ENCODE measurements around the gene ARFGAP2. TPM values are rescaled to one million over a fixed set of nuclear protein-coding genes. Genes with fewer than 3 reads are reported as not detected.

ARFGAP2 gene
- total RNA-seq, 1 experiment from 2014 or later: 100.0 TPM

DNA sequence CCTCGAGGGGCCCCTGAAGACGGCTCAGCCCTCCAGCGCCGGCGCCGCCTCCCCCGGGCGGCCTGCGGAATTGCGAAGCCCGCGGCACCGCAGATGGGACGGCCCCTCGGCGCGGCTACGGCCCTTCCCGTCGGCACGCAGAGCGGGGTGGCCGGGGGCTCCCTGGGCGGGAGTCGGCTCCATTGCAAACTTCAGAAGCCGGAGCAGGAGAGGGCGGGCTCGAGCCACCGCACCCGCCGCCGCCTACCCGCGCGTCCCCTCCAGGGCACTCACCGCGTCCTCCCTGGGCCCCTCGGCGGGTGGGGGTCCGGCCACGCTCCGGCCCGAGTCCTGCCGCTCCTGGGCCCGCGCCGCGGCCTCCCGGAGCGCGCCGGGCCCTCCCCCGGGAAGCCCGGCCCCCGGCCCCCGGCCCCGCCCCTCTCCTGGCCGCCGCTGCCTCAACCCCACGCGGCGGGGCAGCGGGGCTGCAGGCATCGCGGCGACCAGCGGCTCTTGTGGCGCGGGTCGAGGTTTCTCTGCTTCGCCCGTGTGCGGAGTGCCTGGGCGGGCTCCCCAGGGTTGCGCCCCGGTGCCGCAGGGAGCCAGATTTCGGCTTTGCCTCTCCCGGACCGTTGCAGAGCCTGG lies 9.5 kb upstream of the ARFGAP2 start, which contains the start of gene PACSIN3:
PACSIN3 (minus strand) TSS at position 359 of the 624 bp plus-strand sequence. CDS start 3,707 bp downstream, outside the sequence.
- ChIA-PET POLR2A (interaction anchor here (1.0 to 2.4 kb wide), 10 partner anchors 9 to 73 kb away, joined by 3 to 52 read pairs (median 8); partner anchors contain the start of genes ACP2, DDB2 and NR1H3), CTCF (interaction anchor here (0.9 to 4.5 kb wide), 8 partner anchors 7 to 169 kb away, joined by 3 to 31 read pairs (median 10); partner anchors contain the start of genes DDB2 and NR1H3)
- BruUV-seq (replicated peaks): no TSS peak
- no peaks in the 10 kb centered on the region for H3K27me3 ChIP-seq (replicated peaks; ENCODE audit: control insufficient read depth, insufficient read depth, low read length)
- TF ChIP-seq, protein P1, sequence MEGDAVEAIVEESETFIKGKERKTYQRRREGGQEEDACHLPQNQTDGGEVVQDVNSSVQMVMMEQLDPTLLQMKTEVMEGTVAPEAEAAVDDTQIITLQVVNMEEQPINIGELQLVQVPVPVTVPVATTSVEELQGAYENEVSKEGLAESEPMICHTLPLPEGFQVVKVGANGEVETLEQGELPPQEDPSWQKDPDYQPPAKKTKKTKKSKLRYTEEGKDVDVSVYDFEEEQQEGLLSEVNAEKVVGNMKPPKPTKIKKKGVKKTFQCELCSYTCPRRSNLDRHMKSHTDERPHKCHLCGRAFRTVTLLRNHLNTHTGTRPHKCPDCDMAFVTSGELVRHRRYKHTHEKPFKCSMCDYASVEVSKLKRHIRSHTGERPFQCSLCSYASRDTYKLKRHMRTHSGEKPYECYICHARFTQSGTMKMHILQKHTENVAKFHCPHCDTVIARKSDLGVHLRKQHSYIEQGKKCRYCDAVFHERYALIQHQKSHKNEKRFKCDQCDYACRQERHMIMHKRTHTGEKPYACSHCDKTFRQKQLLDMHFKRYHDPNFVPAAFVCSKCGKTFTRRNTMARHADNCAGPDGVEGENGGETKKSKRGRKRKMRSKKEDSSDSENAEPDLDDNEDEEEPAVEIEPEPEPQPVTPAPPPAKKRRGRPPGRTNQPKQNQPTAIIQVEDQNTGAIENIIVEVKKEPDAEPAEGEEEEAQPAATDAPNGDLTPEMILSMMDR (IDR thresholded peaks at IDR 0.05; ENCODE audit: insufficient read depth in 1 of 2, low read depth in 1 of 2, low read length in 1 of 2, severe bottlenecking in 1 of 2, unreplicated experiment in 1 of 2): no peak
- Mint-ChIP-seq H3K4me3 (ENCODE audit: unreplicated experiment) (peak within 1 kb of the TSS; percentile 92), H3K36me3 (ENCODE audit: insufficient read depth, unreplicated experiment) (peaks cover 26% of the 10 kb centered on the region), H3K27me3 (ENCODE audit: insufficient read depth, unreplicated experiment) (no peaks in the 10 kb centered on the region), H3K9me3 (ENCODE audit: unreplicated experiment) (no peaks in the 10 kb centered on the region), H3K4me1 (ENCODE audit: low read depth, unreplicated experiment) (peaks cover 10% of the 10 kb centered on the region), H3K27ac (ENCODE audit: unreplicated experiment) (peak within 1 kb of the TSS; percentile 91)
- H3K9me3 ChIP-seq: no peaks in the 10 kb centered on the region
- H3K4me3 ChIP-seq (ENCODE audit: low read depth, low read length): peak within 1 kb of the TSS; percentile 74
- intact Hi-C loops (cut with micrococcal nuclease; ENCODE audit: unreplicated experiment): no loop called here
- no peaks in the 10 kb centered on the region; the same call in none of the 2 replicates for H3K36me3 ChIP-seq (ENCODE audit: control insufficient read depth, insufficient read depth, low read length)
- DNase-seq: peak; percentile 71 to 79
- peaks cover 35% of the 10 kb centered on the region for H3K4me1 ChIP-seq

DNA sequence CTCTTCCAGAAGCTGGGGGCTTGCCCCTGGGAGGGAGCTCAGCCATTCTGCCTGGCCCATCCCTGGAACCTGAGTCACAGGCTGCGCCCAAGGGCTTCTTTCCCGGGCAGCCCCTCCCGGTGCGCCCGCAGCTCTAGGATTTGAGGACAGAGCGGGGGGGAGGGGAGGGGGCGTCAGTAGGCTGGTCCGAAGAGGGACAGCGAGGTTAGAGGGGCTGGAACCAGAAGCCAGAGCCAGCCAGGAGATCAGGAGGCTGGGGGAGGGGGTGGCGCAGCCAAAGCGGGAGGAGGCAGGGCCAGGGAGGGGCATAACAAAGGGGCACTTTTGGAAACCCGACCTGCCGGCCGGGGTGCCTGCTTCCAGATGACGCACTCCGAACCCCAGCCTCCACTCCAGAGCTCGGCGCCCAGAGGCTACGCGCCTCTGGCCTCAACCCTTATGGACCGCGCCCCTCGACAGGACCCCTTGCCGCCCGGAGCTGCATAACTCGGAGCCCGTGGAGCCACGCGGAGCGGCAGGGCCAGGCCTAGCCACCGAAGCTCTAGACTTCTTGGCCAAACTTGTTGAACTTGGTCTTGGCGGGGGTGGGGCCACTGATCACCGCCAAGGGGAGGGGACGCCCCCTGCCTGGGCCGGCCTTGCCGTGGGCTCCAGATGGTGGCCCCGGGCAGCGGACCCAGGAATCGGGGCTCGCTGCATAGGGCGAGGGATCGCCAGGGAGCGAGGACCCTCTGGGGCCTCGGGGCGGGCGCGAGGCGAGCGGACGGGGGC lies 8.8 kb upstream of the ARFGAP2 start:
- Mint-ChIP-seq H3K4me1 (ENCODE audit: low read depth, unreplicated experiment) (peaks cover 8% of the 10 kb centered on the region), H3K27ac (ENCODE audit: unreplicated experiment) (no peak overlapping the region), H3K27me3 (ENCODE audit: insufficient read depth, unreplicated experiment) (no peaks in the 10 kb centered on the region), H3K9me3 (ENCODE audit: unreplicated experiment) (no peaks in the 10 kb centered on the region), H3K36me3 (ENCODE audit: insufficient read depth, unreplicated experiment) (peaks cover 27% of the 10 kb centered on the region), H3K4me3 (ENCODE audit: unreplicated experiment) (peak overlapping the region; percentile 92)
- POLR2A ChIA-PET: interaction anchor here (1.1 to 1.9 kb wide), 5 partner anchors 8 to 72 kb away, joined by 5 to 46 read pairs (median 7); partner anchors contain the start of genes ACP2, DDB2 and NR1H3
- intact Hi-C loops (cut with micrococcal nuclease; ENCODE audit: unreplicated experiment): loop anchor here (1.0 kb wide), 1 partner anchor 8 kb away; no protein-coding TSS in a partner anchor
- CTCF ChIA-PET: interaction anchor here (0.6 to 4.5 kb wide), 9 partner anchors 9 to 170 kb away, joined by 3 to 31 read pairs (median 5); partner anchors contain the start of genes ACP2, DDB2 and NR1H3
- TF ChIP-seq, protein P1 (IDR thresholded peaks at IDR 0.05; ENCODE audit: insufficient read depth in 1 of 2, low read depth in 1 of 2, low read length in 1 of 2, severe bottlenecking in 1 of 2, unreplicated experiment in 1 of 2): no peak
- H3K9me3 ChIP-seq: no peaks in the 10 kb centered on the region
- H3K36me3 ChIP-seq (ENCODE audit: control insufficient read depth, insufficient read depth, low read length): no peaks in the 10 kb centered on the region; the same call in none of the 2 replicates
- no TSS peak for BruUV-seq (replicated peaks)
- peak overlapping the region; percentile 74 for H3K4me3 ChIP-seq (ENCODE audit: low read depth, low read length)
- DNase-seq: peak; percentile 68 to 73
- peaks cover 30% of the 10 kb centered on the region for H3K4me1 ChIP-seq
- no peaks in the 10 kb centered on the region for H3K27me3 ChIP-seq (replicated peaks; ENCODE audit: control insufficient read depth, insufficient read depth, low read length)
